HG02798 (cell line): ENCODE results near the gene DSCAML1.

Experiments
- ATAC-seq: cut with Tn5 transposase; IDR thresholded peaks from one replicate; pipeline ENCODE4 v1.9.1; 2021; ENCODE audit warnings: mild to moderate bottlenecking; ENCODE audit not compliant: unreplicated experiment, poor library complexity

DSCAML1 gene

GRCh38 chr11:117796872-117797529 lies at the start of gene DSCAML1:
TSS of gene DSCAML1 (minus strand) at chr11:117797216. CDS start at chr11:117797079, 137 bp downstream.
- no peak for ATAC-seq

DNA sequence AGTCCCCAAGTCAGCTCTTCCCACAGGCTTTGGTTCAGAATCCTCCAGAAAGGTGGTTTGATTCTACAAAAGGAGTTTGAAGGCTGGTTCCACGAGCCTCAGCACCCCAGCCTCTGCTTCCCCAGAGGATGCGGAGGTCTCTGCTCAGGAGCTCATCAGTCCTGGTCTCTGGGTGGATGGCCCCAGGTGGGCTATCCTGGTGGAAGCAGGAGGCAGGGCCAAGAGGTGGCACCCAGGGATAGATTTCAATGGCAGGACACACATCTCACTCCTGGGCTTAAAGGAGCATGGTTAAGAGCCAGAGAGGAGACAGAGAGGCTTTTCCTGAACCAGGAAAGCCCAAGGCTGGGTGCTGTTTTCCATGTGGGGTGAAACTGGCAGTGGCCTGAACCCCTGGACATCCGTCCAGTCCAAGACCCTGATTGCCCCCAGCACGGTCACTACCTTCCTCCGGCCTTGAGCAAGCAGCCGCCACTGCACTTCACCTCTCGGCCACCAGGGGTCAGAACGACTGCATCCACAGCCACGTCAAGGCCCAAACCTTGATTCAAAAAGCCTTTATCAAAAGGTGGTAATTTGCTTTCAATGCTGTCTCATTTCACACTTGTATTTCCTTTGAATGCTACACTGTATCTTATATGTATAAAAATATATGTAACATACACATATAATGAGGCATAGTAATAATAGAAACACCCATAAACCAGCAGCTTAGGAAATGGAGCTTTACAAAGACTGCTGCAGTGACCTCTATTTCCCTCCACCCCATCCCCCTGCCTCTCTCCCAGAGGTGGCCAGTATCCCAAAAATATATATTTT lies 46.9 kb upstream of the DSCAML1 start:
- ATAC-seq: peak; percentile 59

DNA sequence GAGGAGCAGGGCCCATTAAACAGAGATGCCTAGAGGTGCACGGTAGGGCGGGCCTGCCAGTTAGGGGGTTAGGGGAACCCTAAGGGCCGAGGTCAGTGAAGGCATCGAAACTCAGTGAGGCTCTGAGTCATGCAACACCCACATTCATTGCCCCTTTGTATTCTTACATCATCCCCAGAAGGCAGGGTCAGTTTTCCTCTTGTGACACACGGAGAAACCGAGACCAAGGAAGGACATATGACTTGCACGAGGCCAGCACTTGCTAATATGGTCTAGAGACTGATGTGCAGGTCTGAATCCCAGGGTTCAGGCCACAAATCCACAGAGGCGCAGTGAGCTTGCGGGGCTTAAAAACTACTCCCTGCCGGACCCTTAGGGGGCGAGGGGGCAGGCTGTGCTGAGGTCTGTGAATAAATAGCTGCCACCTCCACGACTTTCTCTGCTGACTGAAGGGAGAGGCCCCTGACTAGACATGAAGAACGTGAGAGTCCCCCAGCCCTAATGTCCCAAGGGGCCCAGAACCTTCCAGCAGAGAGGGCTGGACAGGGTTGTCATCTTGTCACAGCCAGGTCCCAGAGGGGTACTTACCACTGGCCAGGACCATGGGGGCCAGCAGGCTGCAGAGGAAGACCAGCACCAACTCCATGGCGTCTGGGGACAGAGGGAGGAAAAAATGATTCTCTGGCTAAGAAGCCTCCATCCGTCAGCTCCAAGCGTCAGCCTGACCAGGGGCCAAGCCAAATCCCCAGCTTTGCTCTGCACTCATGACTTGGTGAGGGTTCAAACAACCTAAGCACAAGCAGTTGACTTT lies 45.3 kb upstream of the DSCAML1 start:
- ATAC-seq: peak; percentile 39

- no peak for ATAC-seq
These were observed 44.6 kb upstream of the DSCAML1 start for GRCh38 chr11:117841551-117842031.

DNA sequence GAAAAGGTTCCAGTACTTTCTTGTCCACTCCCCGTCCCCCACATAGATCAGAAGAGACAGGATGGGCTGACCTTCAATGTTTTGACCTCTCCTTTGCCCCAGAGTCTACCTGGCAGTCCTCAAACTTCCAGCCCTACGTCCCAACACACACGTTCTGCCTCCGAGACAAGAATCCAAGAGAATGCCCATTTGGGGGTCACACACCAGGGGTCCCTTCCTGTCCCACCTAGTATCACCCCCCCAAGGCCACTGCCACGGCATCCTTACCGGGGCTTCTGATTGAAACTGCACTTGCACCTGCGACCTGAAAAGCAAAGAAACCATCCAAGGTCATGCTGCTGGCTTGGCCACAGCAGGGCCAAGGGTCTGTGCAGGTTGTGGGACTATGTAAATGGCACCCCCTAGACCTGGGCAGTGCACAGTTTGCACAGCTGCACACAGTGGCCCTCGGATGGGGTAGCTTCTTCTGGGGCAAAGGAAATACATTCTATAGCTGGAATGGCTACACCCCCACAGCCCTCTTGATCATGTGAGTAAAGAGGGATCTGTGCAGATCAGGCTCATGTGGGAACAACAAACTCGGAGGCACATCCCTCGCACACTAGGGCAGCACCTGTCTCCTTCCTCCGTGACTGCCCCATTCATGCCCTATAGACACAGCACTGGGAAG lies 44.0 kb upstream of the DSCAML1 start:
- no peak for ATAC-seq

DNA sequence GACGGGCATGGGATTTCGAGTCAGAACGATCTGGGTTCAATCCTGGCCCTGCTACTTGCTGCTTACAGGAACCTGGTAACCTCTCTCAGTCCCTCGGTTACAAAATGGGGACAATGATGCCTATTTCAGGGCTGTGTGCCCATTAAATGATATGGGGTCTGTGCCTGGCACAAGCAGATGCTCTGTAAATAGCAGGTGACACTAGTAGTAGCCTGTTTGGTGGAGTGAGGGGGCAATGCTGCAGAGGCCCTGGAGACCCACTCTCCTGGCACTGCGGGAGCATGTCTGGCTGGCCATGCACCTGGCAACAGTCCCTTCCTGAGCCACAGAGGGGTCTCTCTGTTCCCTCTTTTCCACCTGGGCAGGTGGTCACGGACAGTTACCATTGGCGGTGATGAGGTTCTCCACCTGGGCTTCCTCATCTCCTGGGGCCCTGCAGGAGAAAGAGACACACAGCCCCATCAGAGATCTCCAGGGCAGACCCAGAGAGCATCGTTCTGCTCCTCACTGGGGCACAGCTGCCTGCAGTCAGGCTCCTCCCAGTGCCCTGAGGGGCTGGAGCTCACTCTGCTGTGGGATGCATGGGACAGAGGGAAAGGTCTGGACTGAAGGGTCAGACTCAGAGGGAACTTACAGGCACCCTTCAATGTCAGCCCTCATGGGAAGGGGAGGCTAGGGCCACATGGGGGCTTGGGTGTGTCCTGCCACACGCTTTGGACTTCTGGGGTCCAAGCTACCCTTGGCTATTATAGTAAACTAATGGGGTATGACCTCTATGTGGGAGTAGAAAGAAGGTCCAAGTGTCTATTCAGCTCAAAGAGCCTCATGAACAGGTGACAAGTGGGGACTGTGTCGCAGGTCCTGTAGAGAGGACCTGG lies 43.2 kb upstream of the DSCAML1 start:
- no peak for ATAC-seq

DNA sequence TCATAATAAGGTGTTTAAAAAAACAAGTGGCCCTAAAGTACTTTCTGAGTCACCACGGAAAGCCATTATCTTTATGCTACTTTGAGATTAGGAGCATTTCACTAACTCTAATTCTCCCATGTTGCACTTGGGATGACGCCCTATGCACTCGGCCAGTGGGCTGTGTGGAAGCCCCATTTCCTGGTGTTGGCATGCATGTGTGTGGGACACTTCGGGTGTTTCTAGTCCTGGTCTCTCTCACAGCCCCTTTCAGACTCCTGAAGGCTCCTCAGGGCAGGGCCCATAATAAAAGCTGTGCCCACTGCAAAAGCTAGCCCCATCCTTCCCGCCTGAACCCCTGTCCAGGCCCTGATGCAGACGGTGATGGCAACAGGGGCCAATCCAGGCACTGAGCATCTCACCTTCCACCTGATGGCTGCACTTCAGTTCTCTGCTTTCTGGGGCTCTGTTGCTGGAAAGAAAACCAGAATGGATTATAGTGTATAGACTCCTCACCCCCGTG lies 42.4 kb upstream of the DSCAML1 start:
- no peak for ATAC-seq

DNA sequence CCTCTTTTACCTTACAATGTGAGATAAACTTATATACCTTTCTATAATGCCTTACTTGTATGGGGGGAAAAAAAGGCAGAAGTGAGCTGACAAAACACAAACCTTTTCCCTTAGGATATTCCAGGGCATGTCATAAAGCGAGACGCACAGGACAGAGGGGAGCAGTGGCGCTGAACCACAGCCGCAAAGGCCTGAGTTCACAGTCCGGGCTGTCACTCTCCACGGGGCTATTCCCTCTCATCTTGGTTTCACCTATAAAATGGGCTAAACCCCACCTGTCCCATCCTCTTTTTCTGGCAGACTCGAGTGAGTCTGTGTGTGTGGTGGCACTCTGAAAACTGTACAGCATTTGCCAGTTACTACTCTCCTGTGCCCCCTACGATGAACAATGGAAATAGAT lies 41.9 kb upstream of the DSCAML1 start:
- ATAC-seq: no peak

GRCh38 chr11:117837791-117838190 lies 40.8 kb upstream of the DSCAML1 start:
- ATAC-seq: no peak

DNA sequence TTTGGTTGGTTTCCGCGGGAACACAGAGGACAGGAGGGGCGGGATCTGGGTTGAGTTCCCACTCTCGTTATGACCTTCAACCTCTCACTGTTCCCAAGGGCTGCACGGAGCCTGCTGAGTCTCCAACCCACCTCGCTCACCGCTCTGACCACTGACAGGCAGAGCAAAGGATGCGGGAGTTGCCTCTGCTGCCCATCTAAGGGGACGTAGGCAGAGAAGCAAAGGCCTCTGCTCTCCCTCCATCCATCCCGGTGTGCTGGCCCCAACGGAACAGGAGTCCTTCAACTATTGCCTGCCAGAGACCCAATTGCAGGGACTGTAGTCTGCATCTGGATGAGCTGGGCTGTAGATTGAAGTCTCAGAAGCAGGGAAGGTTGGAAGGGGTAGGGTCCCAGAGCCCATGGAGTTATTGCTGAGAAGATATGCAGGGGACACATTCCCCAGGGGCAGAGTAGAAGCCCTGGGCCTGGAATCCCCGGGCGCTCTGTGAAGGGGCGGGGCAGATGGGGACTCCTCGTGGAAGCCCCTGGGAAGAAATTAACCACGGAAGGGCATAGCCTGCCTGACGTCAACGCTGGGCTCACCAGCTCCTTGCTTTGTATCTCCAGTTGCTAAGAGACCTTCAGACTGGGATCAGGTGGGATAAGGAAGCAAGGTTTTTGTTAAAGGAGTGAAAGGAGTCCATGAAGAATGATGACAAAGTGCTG lies 40.2 kb upstream of the DSCAML1 start:
- ATAC-seq: no peak

GRCh38 chr11:117836077-117836960 lies 39.3 kb upstream of the DSCAML1 start:
- ATAC-seq: no peak

DNA sequence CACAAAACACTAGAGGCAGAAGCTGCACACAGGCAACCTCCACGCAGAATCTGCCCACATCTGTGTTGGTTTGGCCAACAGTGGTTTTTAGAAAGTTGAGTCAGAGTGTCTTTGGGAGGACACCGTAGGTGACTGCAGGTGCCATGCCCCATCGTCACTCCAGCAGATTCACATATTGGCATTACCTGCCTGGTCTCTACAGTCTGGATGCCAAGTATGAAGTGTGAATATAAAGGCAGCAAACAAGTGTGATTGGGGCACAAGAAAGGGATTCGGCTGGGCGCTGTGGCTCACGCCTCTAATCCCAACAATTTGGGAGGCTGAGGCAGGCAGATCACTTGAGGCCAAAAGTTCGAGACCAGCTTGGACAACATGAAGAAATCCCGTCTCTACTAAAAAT lies 38.6 kb upstream of the DSCAML1 start:
- no peak for ATAC-seq

GRCh38 chr11:117834838-117835443 lies 37.9 kb upstream of the DSCAML1 start:
- no peak for ATAC-seq

DNA sequence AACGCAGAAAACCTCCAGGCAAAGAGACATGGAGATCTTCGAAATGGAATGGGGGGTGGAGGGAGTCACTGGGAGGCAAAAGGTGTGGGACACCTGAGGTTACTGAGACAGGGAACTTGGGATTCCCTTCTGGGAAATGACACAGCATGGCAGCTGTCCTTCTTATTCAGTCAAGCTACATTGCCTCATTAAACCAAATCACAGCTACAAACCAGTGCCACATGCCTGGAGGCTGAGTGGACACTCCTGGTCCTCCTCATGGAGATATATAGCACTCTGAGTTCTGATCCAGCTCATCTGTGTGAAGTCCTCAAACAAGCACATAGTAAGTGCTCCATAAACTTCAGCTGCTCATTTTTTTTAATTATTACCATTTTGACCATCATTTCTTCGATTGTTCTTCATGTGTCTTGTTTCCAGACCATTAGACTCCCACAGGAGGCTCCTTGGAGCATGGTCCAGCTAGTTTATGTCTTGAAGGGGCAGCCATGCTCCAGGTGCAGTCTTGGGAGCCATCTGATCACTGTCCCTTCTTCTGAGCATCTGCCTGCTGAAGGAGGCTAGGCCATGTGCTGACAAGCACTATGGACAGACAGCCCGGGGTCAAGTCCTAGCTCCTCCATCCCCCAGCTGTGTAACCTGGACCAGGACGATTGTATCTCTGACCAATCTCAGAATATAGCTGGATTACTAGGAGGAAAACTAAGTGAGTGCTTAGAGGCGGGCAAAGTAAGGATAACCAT lies 37.2 kb upstream of the DSCAML1 start:
- no peak for ATAC-seq

DNA sequence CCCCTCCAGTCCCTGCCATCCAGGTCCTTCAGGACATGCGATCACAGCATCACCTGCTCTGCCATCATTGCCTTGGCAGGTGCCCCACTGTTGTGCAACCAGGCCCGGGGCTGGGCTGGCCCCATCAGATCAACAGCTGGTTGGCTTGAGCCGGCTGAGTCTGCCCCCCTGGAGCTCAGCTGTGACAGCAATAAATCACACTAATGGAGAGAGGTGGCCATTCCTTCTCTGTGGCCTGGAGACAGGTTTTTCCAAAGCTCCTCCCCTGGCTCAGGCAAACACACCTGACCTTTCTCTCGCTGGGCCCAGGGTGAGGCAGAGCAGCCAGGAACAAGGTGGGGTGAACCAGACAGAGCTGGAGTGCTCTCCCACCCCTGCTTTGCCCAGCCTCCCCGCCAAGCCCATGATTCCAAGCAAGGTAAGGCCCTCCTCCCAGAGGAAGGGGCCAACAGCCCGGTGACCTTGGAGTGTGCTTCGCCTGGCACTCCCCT lies 36.4 kb upstream of the DSCAML1 start:
- ATAC-seq: no peak

- no peak for ATAC-seq
These were observed 35.5 kb upstream of the DSCAML1 start for GRCh38 chr11:117832511-117832910.
